K562 (cell line): ENCODE measurements around the gene ZNF554. TPM values are rescaled to one million over a fixed set of nuclear protein-coding genes. Genes with fewer than 3 reads are reported as not detected.

Source experiments
- ATAC-seq: fragments of 200-7000 bp; cut with Tn5 transposase; 3 replicates; pipeline ENCODE4 v1.9.1; 2020; ENCODE audit warnings: moderate library complexity
- BruUV-seq: library from RNA; stranded (reverse); fragments of 400-500 nt; replicated peaks from 2 replicates; lab custom pipeline; 2021; lab: Mats Ljungman, UMichigan
- CTCF ChIA-PET: fragments of 300-600 bp; formaldehyde crosslinking; extraction: SDS; loops from one replicate; lab custom pipeline; 2021; ENCODE audit warnings: low intra/inter-chr PET ratio; lab: Yijun Ruan, JAX
- POLR2A ChIA-PET: fragments of 300-600, 350-650 bp; sonication (Branson Sonifier 250); formaldehyde crosslinking; extraction: SDS; loops from one replicate; lab custom pipeline; 2021; ENCODE audit warnings: antibody characterized with exemption, inconsistent platforms; lab: Yijun Ruan, JAX
- DNase-seq, 4 experiments: peaks; one replicate each; pipeline versions ENCODE4 v3.0.0 to v3.0.0-alpha.2; 2011 to 2018; ENCODE audit warnings: low spot score in 3 of 4, mixed read lengths in 3 of 4; ENCODE audit errors: extremely low read depth in 1 of 4
- FAIRE-seq: peaks from 2 replicates; lab custom pipeline; 2011; peaks lifted over from hg19 to GRCh38; lab: Jason Lieb, UNC
- H2AFZ ChIP-seq: 2 replicates; pipeline ENCODE4 v1.6.0; 2011; ENCODE audit warnings: low read depth, low read length, control low read depth, inconsistent platforms
- H3K27ac ChIP-seq: fragments of 200-600 bp; 3 replicates; pipeline ENCODE4 v1.8.0; 2011; ENCODE audit warnings: low read depth, mild to moderate bottlenecking, control low read depth, inconsistent platforms, low read length, moderate library complexity, mixed read lengths; ENCODE audit errors: extremely low read depth
- H3K27me3 ChIP-seq, 2 experiments: fragments of 300-600 bp in 1 of 2; 2 replicates in 1 of 2; 3 replicates in 1 of 2; pipeline versions ENCODE4 v1.6.0 to v1.8.0; 2011; ENCODE audit warnings: inconsistent platforms in 2 of 2, low read length in 2 of 2, mild to moderate bottlenecking in 1 of 2, mixed read lengths in 1 of 2, moderate library complexity in 1 of 2; ENCODE audit not compliant: control insufficient read depth in 2 of 2, insufficient read depth in 2 of 2
- H3K36me3 ChIP-seq: fragments of 300-600 bp; 3 replicates; pipeline ENCODE4 v1.8.0; 2011; ENCODE audit warnings: mild to moderate bottlenecking, low read length, inconsistent platforms; ENCODE audit not compliant: control insufficient read depth, insufficient read depth
- H3K4me1 ChIP-seq, 2 experiments: fragments of 200-600 bp in 1 of 2; replicated peaks in 1 of 2; 2 replicates in 1 of 2; 3 replicates in 1 of 2; pipeline versions ENCODE4 v1.5.1 to v1.8.0; 2011; ENCODE audit warnings: inconsistent platforms in 2 of 2, low read length in 2 of 2, mild to moderate bottlenecking in 1 of 2, mixed read lengths in 1 of 2, moderate library complexity in 1 of 2; ENCODE audit not compliant: control insufficient read depth in 2 of 2, insufficient read depth in 2 of 2
- H3K4me2 ChIP-seq: 2 replicates; pipeline ENCODE4 v1.6.1; 2011; ENCODE audit warnings: low read length, control low read depth, inconsistent platforms, mixed read lengths; ENCODE audit not compliant: insufficient read depth
- H3K4me3 ChIP-seq: fragments of 200-600 bp; sonication (generic), shearing (Covaris generic); 2 replicates; pipeline ENCODE4 v1.5.1; 2016; ENCODE audit warnings: control low read depth, inconsistent platforms
- H3K79me2 ChIP-seq: fragments of 200-600 bp; 3 replicates; pipeline ENCODE4 v1.8.0; 2011; ENCODE audit warnings: low read length, inconsistent platforms; ENCODE audit not compliant: control insufficient read depth, insufficient read depth
- H3K9ac ChIP-seq, 2 experiments: 2 replicates each; pipeline versions ENCODE4 v1.6.0 to v1.6.1; 2011; ENCODE audit warnings: low read depth in 2 of 2, low read length in 2 of 2, control low read depth in 1 of 2, inconsistent platforms in 1 of 2, mild to moderate bottlenecking in 1 of 2, mixed read lengths in 1 of 2; ENCODE audit not compliant: insufficient read depth in 1 of 2
- H3K9me1 ChIP-seq: one replicate; pipeline ENCODE4 v1.6.0; 2011; ENCODE audit warnings: inconsistent platforms, mild to moderate bottlenecking, low read length, moderate library complexity; ENCODE audit not compliant: control insufficient read depth, insufficient read depth
- H3K9me3 ChIP-seq: replicated peaks from 2 replicates; pipeline ENCODE4 v1.5.1; 2011; ENCODE audit warnings: low read depth, low read length, inconsistent platforms; ENCODE audit not compliant: control insufficient read depth, insufficient read depth
- H4K20me1 ChIP-seq: replicated peaks from 2 replicates; pipeline ENCODE4 v1.6.1; 2011; ENCODE audit warnings: low read length, inconsistent platforms, mixed read lengths; ENCODE audit not compliant: control insufficient read depth, insufficient read depth
- AFF4 ChIP-seq: sonication (generic); formaldehyde crosslinking; IDR thresholded peaks from 2 replicates; pipeline ENCODE4 v1.8.0; 2023; ENCODE audit warnings: mild to moderate bottlenecking, missing genetic modification reagents
- ARID2 ChIP-seq: fragments of 450-650 bp; IDR thresholded peaks from 2 replicates; pipeline ENCODE4 v1.6.1; 2017; ENCODE audit warnings: antibody characterized with exemption, mild to moderate bottlenecking
- CEBPB ChIP-seq: fragments of 450-650 bp; IDR thresholded peaks from 2 replicates; pipeline ENCODE4 v1.6.1; 2016; ENCODE audit warnings: missing genetic modification characterization, missing compliant biosample characterization
- HMG20A ChIP-seq: fragments of 450-650 bp; formaldehyde crosslinking; conservative IDR thresholded peaks from 2 replicates; pipeline ENCODE4 v1.4.0; 2020; ENCODE audit warnings: mild to moderate bottlenecking, mixed read lengths
- ILK ChIP-seq: fragments of 450-650 bp; IDR thresholded peaks from 2 replicates; pipeline ENCODE4 v1.6.1; 2016; ENCODE audit warnings: missing genetic modification characterization, low read depth, mild to moderate bottlenecking, missing compliant biosample characterization, moderate library complexity, borderline replicate concordance
- MEF2D ChIP-seq: conservative IDR thresholded peaks from 2 replicates; pipeline ENCODE4 v1.6.1; 2016; ENCODE audit warnings: low read depth, missing genetic modification characterization, missing compliant biosample characterization
- NCOA6 ChIP-seq: fragments of 450-650 bp; IDR thresholded peaks from 2 replicates; pipeline ENCODE4 v1.6.1; 2017; ENCODE audit warnings: mild to moderate bottlenecking
- NUFIP1 ChIP-seq: fragments of 450-650 bp; IDR thresholded peaks from 2 replicates; pipeline ENCODE4 v1.6.1; 2018; ENCODE audit not compliant: partially characterized antibody
- PKNOX1 ChIP-seq: fragments of 450-650 bp; IDR thresholded peaks from 2 replicates; pipeline ENCODE4 v1.6.1; 2016
- PYGO2 ChIP-seq: fragments of 450-650 bp; IDR thresholded peaks from 2 replicates; pipeline ENCODE4 v1.6.1; 2016; ENCODE audit warnings: mild to moderate bottlenecking, missing genetic modification characterization, moderate library complexity, missing compliant biosample characterization
- SIN3B ChIP-seq: fragments of 450-650 bp; IDR thresholded peaks from 2 replicates; pipeline ENCODE4 v1.6.1; 2017; ENCODE audit warnings: low read depth, mild to moderate bottlenecking, moderate library complexity
- SNRNP70 ChIP-seq: fragments of 200-400 bp; formaldehyde crosslinking; optimal IDR thresholded peaks from 2 replicates; pipeline ENCODE3; 2017; ENCODE audit warnings: low read depth, low read length
- ZFP1 ChIP-seq: fragments of 450-650 bp; formaldehyde crosslinking; IDR thresholded peaks from 2 replicates; pipeline ENCODE4 v1.4.0; 2020; ENCODE audit warnings: mild to moderate bottlenecking, mixed read lengths
- WGBS: fragments of 100-300 bp; shearing (Covaris generic); methylation state at CpG from one replicate; pipeline ENCODE4 v1.1.6; 2016; ENCODE audit warnings: low coverage, mixed read lengths; ENCODE audit not compliant: insufficient coverage; ENCODE audit errors: missing lambda C conversion rate; 5-methylcytosine and 5-hydroxymethylcytosine counted together
- in situ Hi-C: fragments of 300-500 bp; cut with MboI; formaldehyde crosslinking; loops from 4 replicates; pipeline ENCODE4 v1.15.0; 2018; ENCODE audit warnings: inconsistent platforms, mixed read lengths
- intact Hi-C: fragments of 100-400 bp; cut with micrococcal nuclease; formaldehyde crosslinking; loops from 2 replicates; pipeline ENCODE4 v1.14.2; 2022
- polyA plus RNA-seq, 8 experiments: library from polyadenylated mRNA; depleted of rRNA in 4 of 8; stranded (reverse) in 5 of 8; unstranded in 3 of 8; fragments of >200 nt; fragmentation: Nextera tagmentation in 2 of 8; fragmentation: Illumina TruSeq in 1 of 8; extraction: Ambion mirVana in 2 of 8; extraction: Trizol in 1 of 8; gene quantifications; 2 replicates each; pipeline versions ENCODE4 v1.2.1 to v1.2.3, GENCODE V29; 2011 to 2014; ENCODE audit warnings: inconsistent platforms in 1 of 8, missing spikeins in 1 of 8
- total RNA-seq, 7 experiments: library from RNA; depleted of rRNA in 6 of 7; stranded (reverse); fragments of >200 nt in 6 of 7; fragmentation: Illumina TruSeq in 2 of 7; extraction: Trizol in 2 of 7; gene quantifications; 2 replicates each; pipeline versions ENCODE4 v1.2.1 to v1.2.3, GENCODE V29; 2011 to 2021; ENCODE audit warnings: low replicate concordance in 1 of 7

Gene ZNF554
- total and polyA plus RNA-seq, 9 of the 15 experiments (the other 6 are each of a cell fraction or from before 2014, with no cell fraction given), result 0.07 to 1.8 (median 1.1) TPM

GRCh38 chr19:2847507-2847906 lies 27.8 kb downstream of the ZNF554 start (continued):
- TF ChIP-seq PKNOX1 (no peak), MEF2D (tag) (no peak), SIN3B (no peak), NUFIP1 (no peak), AFF4 (CRISPR knock-in tag) (no peak), HMG20A (CRISPR knock-in tag) (no peak)

- DNase-seq (no peak), FAIRE-seq (no peak), ATAC-seq (no peak)
- Histone ChIP-seq H3K79me2 (no peaks in the 10 kb centered on the region; the same call in 2 of the 3 replicates), H4K20me1 (no peaks in the 10 kb centered on the region), H3K27ac (no peak overlapping the region), H3K36me3 (peaks cover 33% of the 10 kb centered on the region), H3K9ac (no peak overlapping the region), H3K4me2 (no peak overlapping the region), H3K9me1 (no peaks in the 10 kb centered on the region), H3K4me3 (no peak overlapping the region), H3K9me3 (peaks cover 23% of the 10 kb centered on the region), H3K4me1 (no peaks in the 10 kb centered on the region), H3K27me3 (no peaks in the 10 kb centered on the region), H2AFZ (no peak overlapping the region)
- ChIA-PET CTCF (no interaction called here), POLR2A (no interaction called here)
- BruUV-seq, result no TSS peak
- in situ Hi-C loops (no loop called here), intact Hi-C loops (no loop called here)
- WGBS, result 88% methylated on average over 4 of the region's 4 CpGs
- no peak for TF ChIP-seq SNRNP70
- no peak for TF ChIP-seq ZFP1 (CRISPR knock-in tag)
- TF ChIP-seq ILK (tag), result no peak
- no peak for TF ChIP-seq PYGO2 (tag)
- no peak for TF ChIP-seq CEBPB
- no peak for TF ChIP-seq ARID2
- no peak for TF ChIP-seq NCOA6
These were observed 28.9 kb downstream of the ZNF554 start for GRCh38 chr19:2848616-2849015.
